ENCODE data around the gene FREM2.
A peak's percentile ranks its signal among the peaks of the same experiment; 100 is the strongest.

The FREM2 gene

GRCh38 chr13:38758277-38758676 is 71.4 kb downstream of the FREM2 start:
- DNase-seq (ENCODE audit: low spot score), result no peak

DNA sequence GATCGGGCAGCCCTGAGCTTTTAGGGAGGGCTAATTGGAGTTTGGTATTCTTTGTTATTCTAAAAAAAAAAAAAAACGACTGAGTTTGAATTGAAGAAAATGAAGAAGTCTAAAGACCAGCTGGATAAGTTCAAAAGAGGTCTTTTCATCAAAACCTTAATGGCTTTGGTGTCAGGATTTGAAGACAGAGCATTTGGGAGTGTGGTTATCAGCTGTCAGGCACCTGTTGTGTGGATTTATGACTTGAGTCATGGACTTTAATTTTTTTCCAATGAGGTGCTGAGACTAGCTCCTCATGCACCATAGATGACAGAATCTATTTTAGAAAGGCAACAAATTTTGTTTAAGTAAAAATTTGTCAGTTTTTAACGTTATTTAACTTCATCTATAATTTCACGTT is 72.5 kb downstream of the FREM2 start:
- no peak for DNase-seq (ENCODE audit: low spot score)

DNA sequence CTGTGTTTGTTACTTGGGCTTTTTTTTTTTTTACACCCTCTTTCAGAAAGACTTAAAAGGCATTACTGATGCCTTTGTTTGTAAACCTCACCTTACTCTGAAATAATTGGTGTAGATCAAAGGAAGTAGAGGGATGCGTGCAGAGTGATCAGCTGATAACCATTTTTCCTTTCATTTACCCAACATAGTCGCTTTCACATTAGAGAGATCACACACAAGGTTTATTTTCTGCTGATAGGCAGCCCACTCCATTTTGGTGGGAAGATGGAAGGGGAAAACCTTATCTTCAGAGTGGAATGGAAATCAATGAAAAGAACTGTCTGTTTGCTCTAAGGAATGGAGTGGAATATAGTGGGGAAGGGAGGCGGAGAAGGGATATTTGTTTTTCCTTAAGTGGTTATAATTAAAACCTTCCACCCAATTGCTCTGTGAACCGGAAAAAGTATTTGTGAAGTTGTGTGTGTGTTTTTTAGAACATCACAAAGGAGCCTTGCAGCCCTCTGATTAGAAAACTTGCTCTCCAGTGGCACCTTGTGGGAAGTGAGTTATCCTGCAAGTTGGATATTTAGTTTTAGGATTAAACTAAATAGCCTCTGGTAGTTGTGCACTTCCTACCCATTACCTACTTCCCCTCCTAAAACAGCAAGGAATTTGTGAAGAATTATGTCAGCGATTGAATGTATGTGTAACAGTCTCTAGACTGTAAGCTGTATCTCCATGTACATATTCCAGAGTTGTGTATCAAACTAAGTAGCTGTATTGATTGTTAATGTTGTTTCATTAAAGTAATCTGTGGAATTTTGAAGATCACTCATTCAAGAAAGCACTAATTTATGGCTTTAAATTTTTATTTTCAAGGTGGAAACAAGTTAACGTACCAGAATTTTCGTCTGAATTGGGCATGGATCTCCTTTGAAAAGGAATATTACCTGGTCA is 76.8 kb downstream of the FREM2 start:
- DNase-seq (ENCODE audit: low spot score), result peak; percentile 56

GRCh38 chr13:38766799-38767198 is 79.9 kb downstream of the FREM2 start:
- DNase-seq (ENCODE audit: low spot score), result no peak

DNA sequence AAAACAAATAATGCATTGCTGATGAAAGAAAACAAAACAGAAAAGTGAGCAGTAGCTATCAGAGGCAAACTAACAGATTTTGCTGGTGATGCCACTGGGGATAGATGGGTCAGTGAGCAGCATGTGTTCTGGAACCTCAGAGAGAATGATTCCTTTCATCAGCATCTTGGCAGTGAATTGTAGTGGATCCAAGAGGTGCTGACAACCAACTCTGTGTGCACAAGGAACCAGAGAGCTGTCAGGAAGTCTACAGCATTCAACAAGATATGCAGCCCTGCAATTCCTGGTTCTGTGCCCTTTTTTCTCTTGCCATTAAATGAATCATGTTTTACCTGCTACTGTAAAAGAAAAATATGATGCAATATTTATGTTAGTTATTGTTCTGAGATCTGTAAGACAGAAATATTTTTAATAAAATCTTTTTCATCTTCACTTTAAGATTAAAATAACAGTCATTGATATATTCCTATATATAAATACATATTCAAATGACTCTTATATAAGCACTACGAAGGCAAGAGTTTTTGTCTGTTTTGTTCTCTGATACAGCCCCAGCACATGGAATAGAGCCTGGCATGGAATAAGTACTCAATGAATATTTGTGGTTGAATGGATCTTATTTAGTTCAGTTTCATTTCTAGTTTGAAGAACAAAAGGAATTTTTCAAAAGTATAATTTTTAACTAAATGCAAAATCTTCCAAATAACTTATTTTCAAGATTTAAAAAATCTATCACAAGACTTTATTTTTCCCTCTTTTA is 80.8 kb downstream of the FREM2 start:
- no peak for DNase-seq (ENCODE audit: low spot score)

GRCh38 chr13:38769526-38769925 is 82.6 kb downstream of the FREM2 start:
- DNase-seq (ENCODE audit: low spot score), result no peak

DNA sequence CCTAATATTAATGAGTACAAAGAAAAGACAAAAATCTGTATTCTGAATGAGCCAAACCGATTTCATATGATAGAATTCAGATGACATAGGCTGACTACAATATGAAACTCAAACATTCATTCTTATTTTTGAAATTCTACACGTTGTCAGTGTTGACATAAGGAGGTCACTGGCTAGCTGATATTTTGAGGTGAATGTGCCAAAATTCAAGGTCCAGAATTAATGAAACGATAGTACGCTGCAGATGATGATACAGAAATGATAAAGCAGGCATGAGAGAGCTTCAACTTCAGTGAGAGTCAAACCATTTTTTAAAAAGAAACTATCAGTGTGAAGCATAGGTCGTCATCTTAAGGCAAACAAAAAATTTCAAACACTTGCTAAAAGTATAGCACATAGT is 88.2 kb downstream of the FREM2 start:
- no peak for DNase-seq (ENCODE audit: low spot score)

GRCh38 chr13:38777347-38778119 is 90.7 kb downstream of the FREM2 start:
- no peak for DNase-seq (ENCODE audit: low spot score)

DNA sequence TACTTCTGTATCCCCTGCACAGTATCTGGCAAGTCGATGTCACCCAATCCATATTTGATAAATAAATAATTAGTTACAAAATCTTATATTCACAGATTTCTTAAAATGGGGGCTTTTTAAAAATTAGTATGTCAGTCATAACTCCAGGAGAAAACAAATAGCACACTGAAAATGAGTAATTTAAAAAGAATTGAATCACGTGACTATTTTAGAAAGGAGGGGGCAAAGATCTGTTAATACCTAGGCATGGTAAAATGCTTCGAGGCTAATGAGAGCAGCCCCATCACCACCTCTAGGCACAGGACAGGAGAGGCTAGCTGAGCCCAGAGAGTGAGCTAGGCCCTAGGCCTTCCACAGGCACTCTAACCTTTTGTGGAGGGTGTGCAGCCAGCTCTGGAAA is 94.7 kb downstream of the FREM2 start:
- no peak for DNase-seq (ENCODE audit: low spot score)

DNA sequence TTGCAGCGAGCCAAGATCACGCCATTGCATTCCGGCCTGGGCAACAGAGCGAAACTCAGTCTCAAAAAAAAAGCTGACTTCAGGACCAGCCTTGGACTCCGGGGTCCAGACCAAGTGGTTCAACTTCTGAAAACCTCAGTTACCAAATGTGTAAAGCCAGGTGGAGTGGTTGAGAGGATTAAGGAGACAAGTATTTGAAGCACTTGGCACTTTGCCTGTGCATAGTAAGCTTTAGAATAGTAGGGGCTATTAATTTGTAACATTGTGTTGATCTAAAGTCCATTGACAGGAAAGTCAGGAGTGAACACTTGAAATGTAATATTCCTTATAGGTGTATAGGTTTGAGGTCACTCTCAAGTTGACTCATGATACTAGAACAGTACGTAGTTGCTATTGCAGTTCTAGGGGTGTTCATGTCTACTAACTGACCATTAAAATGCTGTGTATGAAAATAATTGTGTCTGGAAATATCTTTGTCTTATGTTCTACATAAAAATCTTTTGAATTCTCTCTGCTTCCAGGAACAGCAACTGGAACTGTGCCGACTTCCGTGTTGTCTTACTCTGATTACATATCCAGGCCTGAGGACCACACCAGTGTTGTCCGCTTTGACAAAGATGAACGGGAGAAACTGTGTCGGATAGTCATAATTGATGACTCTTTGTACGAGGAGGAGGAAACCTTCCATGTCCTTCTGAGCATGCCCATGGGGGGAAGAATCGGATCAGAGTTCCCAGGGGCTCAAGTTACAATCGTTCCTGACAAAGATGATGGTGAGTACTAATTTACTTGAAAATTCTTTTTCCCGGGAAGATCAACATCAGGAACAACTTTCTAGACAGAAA is 97.4 kb downstream of the FREM2 start:
- DNase-seq (ENCODE audit: low spot score), result no peak

GRCh38 chr13:38785042-38785441 is 98.2 kb downstream of the FREM2 start:
- no peak for DNase-seq (ENCODE audit: low spot score)

- DNase-seq (ENCODE audit: low spot score), result no peak
Measured at GRCh38 chr13:38785490-38785889, 98.6 kb downstream of the FREM2 start.

- DNase-seq (ENCODE audit: low spot score), result no peak
Measured at GRCh38 chr13:38787550-38787949, 100.7 kb downstream of the FREM2 start.

GRCh38 chr13:38796890-38797289 is 110.0 kb downstream of the FREM2 start:
- no peak for DNase-seq (ENCODE audit: low spot score)

GRCh38 chr13:38803531-38803930 is 116.7 kb downstream of the FREM2 start:
- no peak for DNase-seq (ENCODE audit: low spot score)

DNA sequence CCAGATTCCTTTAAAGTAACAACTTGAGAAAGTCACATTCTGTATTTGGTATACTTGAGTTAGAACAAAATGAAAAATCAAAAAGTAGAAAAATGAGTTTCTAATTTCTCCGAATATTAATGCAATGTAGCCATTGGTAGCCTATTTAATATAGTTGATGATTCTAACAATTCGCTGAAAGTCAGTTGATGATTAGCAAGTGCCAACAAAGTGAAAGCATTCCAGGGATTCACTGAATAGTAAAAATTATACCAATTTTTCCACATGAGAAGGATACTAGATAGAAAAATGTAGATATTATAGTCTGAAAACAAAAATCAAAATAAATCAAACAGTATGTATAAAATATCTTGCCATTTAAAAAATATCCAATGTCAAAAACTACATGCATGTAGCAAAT is 117.2 kb downstream of the FREM2 start:
- no peak for DNase-seq (ENCODE audit: low spot score)

GRCh38 chr13:38804536-38804935 is 117.7 kb downstream of the FREM2 start:
- no peak for DNase-seq (ENCODE audit: low spot score)

- no peak for DNase-seq (ENCODE audit: low spot score)
Measured at GRCh38 chr13:38814331-38814730, 127.5 kb downstream of the FREM2 start.

GRCh38 chr13:38819053-38819452 is 132.2 kb downstream of the FREM2 start:
- no peak for DNase-seq (ENCODE audit: low spot score)

DNA sequence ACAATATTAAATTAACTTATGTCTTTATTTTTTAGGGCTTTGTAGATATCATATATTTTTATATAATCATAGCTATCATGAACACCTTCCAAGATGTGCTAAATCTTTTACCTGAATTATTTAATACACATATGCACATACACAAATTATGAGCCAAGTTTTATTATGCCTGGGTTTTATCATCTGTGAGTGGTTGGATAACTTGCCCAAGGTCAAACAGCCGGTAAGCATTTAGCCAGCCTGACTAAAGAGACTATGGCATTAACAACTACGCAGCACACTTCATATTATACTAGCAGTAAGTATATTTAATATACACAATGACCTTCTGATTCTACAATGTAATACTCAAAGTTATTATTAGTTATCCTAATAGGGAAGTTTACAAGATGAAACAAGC is 132.7 kb downstream of the FREM2 start:
- DNase-seq (ENCODE audit: low spot score), result no peak

GRCh38 chr13:38821770-38822551 is 135.1 kb downstream of the FREM2 start:
- DNase-seq (ENCODE audit: low spot score), result no peak
